Gastrocnemius medialis (tissue), 4 donors: ENCODE data around the gene NPAS2. TPM values are rescaled to one million over a fixed set of nuclear protein-coding genes. Genes with fewer than 3 reads are reported as not detected.

Source experiments
- ATAC-seq, 2 donors: fragments of 150-250 bp; one replicate each; pipeline ENCODE4 v1.9.1; 2016
- DNase-seq, 2 donors: peaks; one replicate each; pipeline ENCODE4 v3.0.0-alpha.2; 2019
- H3K27ac ChIP-seq, 4 donors: fragments of 200-600 bp; sonication (generic); 1 replicate in 1 of 4; 2 replicates in 3 of 4; pipeline ENCODE4 v1.5.1; 2016 to 2018; ENCODE audit warnings: mild to moderate bottlenecking in 2 of 4, moderate library complexity in 1 of 4
- H3K27me3 ChIP-seq, 3 donors: fragments of 200-600 bp; sonication (generic) in 2 of 3; 1 replicate in 1 of 3; 2 replicates in 2 of 3; pipeline versions ENCODE4 v1.5.1 to v1.6.0; 2016 to 2019; ENCODE audit warnings: mild to moderate bottlenecking in 1 of 3, moderate library complexity in 1 of 3
- H3K36me3 ChIP-seq, 2 donors: fragments of 200-600 bp; sonication (generic) in 1 of 2; one replicate each; pipeline ENCODE4 v1.5.1; 2017 to 2018
- H3K4me1 ChIP-seq, 2 donors: fragments of 200-600 bp; sonication (generic) in 1 of 2; one replicate each; pipeline ENCODE4 v1.5.1; 2016 to 2017; ENCODE audit warnings: mild to moderate bottlenecking in 2 of 2
- H3K4me3 ChIP-seq, 4 donors: fragments of 200-600 bp; sonication (generic) in 3 of 4; 1 replicate in 1 of 4; 2 replicates in 3 of 4; pipeline ENCODE4 v1.5.1; 2016 to 2019; ENCODE audit warnings: mild to moderate bottlenecking in 2 of 4
- H3K9me3 ChIP-seq, 3 donors: fragments of 200-600 bp; sonication (generic) in 2 of 3; 1 replicate in 1 of 3; 2 replicates in 2 of 3; pipeline ENCODE4 v1.5.1; 2016 to 2019
- CTCF ChIP-seq, 5 experiments: fragments of 450-650 bp in 3 of 5; fragments of 200-600 bp in 2 of 5; sonication (generic) in 2 of 5; IDR thresholded peaks in 4 of 5; conservative IDR thresholded peaks in 1 of 5; 1 replicate in 4 of 5; 2 replicates in 1 of 5; pipeline ENCODE4 v1.5.1; 2016 to 2019; ENCODE audit warnings: antibody characterized with exemption in 5 of 5, mild to moderate bottlenecking in 3 of 5, moderate library complexity in 3 of 5
- POLR2A ChIP-seq, 2 donors: fragments of 450-650 bp; IDR thresholded peaks; one replicate each; pipeline ENCODE4 v1.6.1; 2017; ENCODE audit warnings: antibody characterized with exemption in 2 of 2, mild to moderate bottlenecking in 2 of 2, moderate library complexity in 2 of 2
- in situ Hi-C, 4 donors: fragments of 200-750 bp; cut with MboI; loops; one replicate each; pipeline versions ENCODE4 v1.15.0 to v1.8.0; 2017; ENCODE audit warnings: low sequenced_read_pairs in 4 of 4
- intact Hi-C: fragments of 100-400 bp; cut with DNase I; formaldehyde crosslinking; loops from one replicate; pipeline ENCODE4 v1.15.1; 2023; ENCODE audit warnings: low total_unique reads
- total RNA-seq, 4 donors: library from RNA; depleted of rRNA; stranded (reverse); fragments of >200 nt; gene quantifications; one replicate each; pipeline versions ENCODE4 v1.1.0 to v1.2.3, GENCODE V29; 2016

The NPAS2 gene
- total RNA-seq, 4 donors from 2014 or later, result 11.4 to 48.2 (median 36.6) TPM

- Histone ChIP-seq H3K36me3 (peaks cover 0 to 12% of the 10 kb centered on the region in 2 donors), H3K27me3 (no peaks in the 10 kb centered on the region), H3K4me1 (no peaks in the 10 kb centered on the region), H3K27ac (no peak overlapping the region), H3K9me3 (no peaks in the 10 kb centered on the region), H3K4me3 (no peak overlapping the region)
- TF ChIP-seq CTCF (IDR thresholded peaks at IDR 0.05 in 4 of 5, conservative IDR thresholded peaks at IDR 0.05 in 1 of 5) (no peak), POLR2A (IDR thresholded peaks at IDR 0.05) (no peak)
- intact Hi-C loops (no loop called here), in situ Hi-C loops (no loop called here)
- ATAC-seq, result no peak
- no peak for DNase-seq
Observed at GRCh38 chr2:100945930-100946607, 126.1 kb downstream of the NPAS2 start.

GRCh38 chr2:100948942-100949811 is 129.2 kb downstream of the NPAS2 start:
- ATAC-seq (no peak), DNase-seq (no peak)
- no peaks in the 10 kb centered on the region for H3K27me3 ChIP-seq
- in situ Hi-C loops, result no loop called here
- TF ChIP-seq POLR2A (IDR thresholded peaks at IDR 0.05) (no peak), CTCF (IDR thresholded peaks at IDR 0.05 in 4 of 5, conservative IDR thresholded peaks at IDR 0.05 in 1 of 5) (no peak)
- H3K4me1 ChIP-seq, result no peaks in the 10 kb centered on the region
- H3K27ac ChIP-seq, result no peak overlapping the region
- no peaks in the 10 kb centered on the region for H3K9me3 ChIP-seq
- intact Hi-C loops, result no loop called here
- H3K4me3 ChIP-seq, result no peak overlapping the region
- peaks cover 0 to 12% of the 10 kb centered on the region in 2 donors for H3K36me3 ChIP-seq

GRCh38 chr2:100952512-100952911 is 132.6 kb downstream of the NPAS2 start:
- H3K4me1 ChIP-seq, result peaks cover 1 to 5% of the 10 kb centered on the region in 2 donors
- intact Hi-C loops, result no loop called here
- no peaks in the 10 kb centered on the region for H3K9me3 ChIP-seq
- DNase-seq (no peak), ATAC-seq (no peak)
- no peak overlapping the region for H3K27ac ChIP-seq
- H3K36me3 ChIP-seq, result peaks cover 0 to 12% of the 10 kb centered on the region in 2 donors
- no peak for TF ChIP-seq POLR2A (IDR thresholded peaks at IDR 0.05)
- no peak for TF ChIP-seq CTCF (IDR thresholded peaks at IDR 0.05 in 4 of 5, conservative IDR thresholded peaks at IDR 0.05 in 1 of 5)
- no peak overlapping the region for H3K4me3 ChIP-seq
- in situ Hi-C loops, result no loop called here
- H3K27me3 ChIP-seq, result no peaks in the 10 kb centered on the region

- intact Hi-C loops (no loop called here), in situ Hi-C loops (no loop called here)
- Histone ChIP-seq H3K9me3 (no peaks in the 10 kb centered on the region), H3K4me3 (no peak overlapping the region), H3K27ac (no peak overlapping the region), H3K27me3 (no peaks in the 10 kb centered on the region), H3K4me1 (peaks cover 11% of the 10 kb centered on the region in 2 donors), H3K36me3 (peaks cover 0 to 10% of the 10 kb centered on the region in 2 donors)
- DNase-seq (no peak), ATAC-seq (no peak)
- TF ChIP-seq POLR2A (IDR thresholded peaks at IDR 0.05), result no peak
- no peak for TF ChIP-seq CTCF (IDR thresholded peaks at IDR 0.05 in 4 of 5, conservative IDR thresholded peaks at IDR 0.05 in 1 of 5)
Observed at GRCh38 chr2:100953406-100954043, 133.6 kb downstream of the NPAS2 start.
